ENCODE results near the gene CMKLR1.

The CMKLR1 gene

GRCh38 chr12:108315486-108316105 is 23.5 kb downstream of the CMKLR1 start:
- no peak for DNase-seq (ENCODE audit: low spot score)

- DNase-seq (ENCODE audit: low spot score): peak; percentile 83
Observed at GRCh38 chr12:108313606-108314351, 25.3 kb downstream of the CMKLR1 start.

- DNase-seq (ENCODE audit: low spot score): no peak
Observed at GRCh38 chr12:108313241-108313605, 25.9 kb downstream of the CMKLR1 start.

- no peak for DNase-seq (ENCODE audit: low spot score)
Observed at GRCh38 chr12:108312693-108313189, 26.4 kb downstream of the CMKLR1 start.

GRCh38 chr12:108312073-108312659 is 26.9 kb downstream of the CMKLR1 start:
- DNase-seq (ENCODE audit: low spot score): no peak

GRCh38 chr12:108311605-108312004 is 27.5 kb downstream of the CMKLR1 start:
- no peak for DNase-seq (ENCODE audit: low spot score)

GRCh38 chr12:108310489-108310888 is 28.6 kb downstream of the CMKLR1 start:
- no peak for DNase-seq (ENCODE audit: low spot score)

GRCh38 chr12:108309674-108310312 is 29.3 kb downstream of the CMKLR1 start:
- DNase-seq (ENCODE audit: low spot score): no peak

- no peak for DNase-seq (ENCODE audit: low spot score)
Observed at GRCh38 chr12:108308395-108309085, 30.6 kb downstream of the CMKLR1 start.

GRCh38 chr12:108307006-108307405 is 32.1 kb downstream of the CMKLR1 start:
- no peak for DNase-seq (ENCODE audit: low spot score)

- no peak for DNase-seq (ENCODE audit: low spot score)
Observed at GRCh38 chr12:108306506-108306905, 32.6 kb downstream of the CMKLR1 start.

GRCh38 chr12:108305991-108306501 is 33.1 kb downstream of the CMKLR1 start:
- peak; percentile 93 for DNase-seq (ENCODE audit: low spot score)

- peak; percentile 92 for DNase-seq (ENCODE audit: low spot score)
Observed at GRCh38 chr12:108305520-108305919, 33.6 kb downstream of the CMKLR1 start.

- DNase-seq (ENCODE audit: low spot score): no peak
Observed at GRCh38 chr12:108304633-108305032, 34.5 kb downstream of the CMKLR1 start.

- DNase-seq (ENCODE audit: low spot score): no peak
Observed at GRCh38 chr12:108303703-108304102, 35.4 kb downstream of the CMKLR1 start.

GRCh38 chr12:108302403-108303311 is 36.5 kb downstream of the CMKLR1 start:
- DNase-seq (ENCODE audit: low spot score): no peak

GRCh38 chr12:108302016-108302402 is 37.1 kb downstream of the CMKLR1 start:
- no peak for DNase-seq (ENCODE audit: low spot score)

- no peak for DNase-seq (ENCODE audit: low spot score)
Observed at GRCh38 chr12:108301346-108301745, 37.8 kb downstream of the CMKLR1 start.

GRCh38 chr12:108299980-108300696 is 39.0 kb downstream of the CMKLR1 start:
- DNase-seq (ENCODE audit: low spot score): no peak

- no peak for DNase-seq (ENCODE audit: low spot score)
Observed at GRCh38 chr12:108299516-108299915, 39.6 kb downstream of the CMKLR1 start.
